ENCODE data around the gene ST6GALNAC4.

- TF ChIP-seq CTCF (conservative IDR thresholded peaks at IDR 0.05; ENCODE audit: low read length) (no peak), EZH2phosphoT487 (IDR thresholded peaks at IDR 0.05; ENCODE audit: borderline replicate concordance, low read depth, low read length) (no peak)
These were observed 27.9 kb upstream of the ST6GALNAC4 start for GRCh38 chr9:127944586-127945218.

All from OCI-LY7 (cell line).